ENCODE measurements around the gene SLC24A2. TPM values are rescaled to one million over a fixed set of nuclear protein-coding genes. Genes with fewer than 3 reads are reported as not detected.

Gene SLC24A2
- polyA plus RNA-seq, 12 donors, result 0.68 to 2.0 (median 1.0) TPM; not detected in 1

DNA sequence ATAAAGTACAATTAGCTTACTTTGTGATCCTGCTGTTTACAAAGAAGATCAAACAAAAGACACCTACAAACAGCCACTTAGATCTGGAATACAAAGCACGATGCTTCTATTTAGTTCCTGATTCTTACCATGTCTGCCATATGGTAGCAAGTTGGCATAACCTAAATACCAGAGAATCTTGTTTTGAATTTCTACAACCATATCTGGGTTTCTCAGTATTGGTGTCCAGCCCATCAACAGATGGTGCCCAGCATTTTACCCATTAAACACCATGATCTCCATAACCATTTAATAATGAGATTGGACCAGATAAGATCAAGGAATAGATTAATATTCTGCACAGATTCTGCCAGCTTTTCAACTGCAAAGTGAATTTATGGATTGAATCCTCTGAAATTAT is 29.8 kb downstream of the SLC24A2 start:
- no peak for DNase-seq

DNA sequence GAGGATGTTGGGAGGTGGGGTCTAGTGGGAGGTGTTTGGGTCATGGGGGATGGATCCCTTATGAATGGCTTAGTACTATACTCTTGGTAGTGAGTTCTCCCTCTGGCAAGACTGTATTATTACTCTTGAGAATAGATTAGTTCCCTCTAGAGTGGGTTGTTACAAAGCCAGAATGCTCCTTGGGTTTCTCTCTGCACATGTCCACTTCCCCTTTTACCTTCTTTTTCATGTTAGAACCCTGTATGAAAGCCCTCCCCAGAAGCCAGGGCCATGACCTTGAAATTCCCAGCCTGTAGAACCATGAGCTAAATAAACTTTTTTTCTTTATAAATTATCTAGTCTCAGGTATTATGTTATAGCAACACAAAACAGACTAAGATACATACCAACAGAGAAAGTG is 31.1 kb downstream of the SLC24A2 start:
- no peak for DNase-seq

DNA sequence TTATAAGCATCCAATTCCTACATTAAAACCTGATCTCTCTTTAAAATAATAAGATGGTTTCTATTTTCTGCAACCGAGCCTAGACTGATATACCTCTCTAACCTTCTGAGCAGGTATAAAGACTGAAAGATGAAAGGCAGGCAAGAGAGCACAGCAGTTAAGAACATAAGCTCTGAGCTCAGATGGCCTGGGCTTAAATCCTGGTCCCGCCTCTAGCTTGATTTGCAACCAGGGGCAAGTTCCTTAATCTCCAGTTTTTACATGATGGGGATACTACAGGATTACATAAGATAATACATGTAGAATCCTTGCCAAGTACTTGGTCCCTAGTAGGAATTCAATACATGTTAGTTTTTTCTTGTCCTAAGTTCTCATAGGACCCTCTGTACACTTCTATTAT is 33.9 kb downstream of the SLC24A2 start:
- no peak for DNase-seq

GRCh38 chr9:19748278-19749126 is 40.3 kb downstream of the SLC24A2 start:
- no peak for DNase-seq

DNA sequence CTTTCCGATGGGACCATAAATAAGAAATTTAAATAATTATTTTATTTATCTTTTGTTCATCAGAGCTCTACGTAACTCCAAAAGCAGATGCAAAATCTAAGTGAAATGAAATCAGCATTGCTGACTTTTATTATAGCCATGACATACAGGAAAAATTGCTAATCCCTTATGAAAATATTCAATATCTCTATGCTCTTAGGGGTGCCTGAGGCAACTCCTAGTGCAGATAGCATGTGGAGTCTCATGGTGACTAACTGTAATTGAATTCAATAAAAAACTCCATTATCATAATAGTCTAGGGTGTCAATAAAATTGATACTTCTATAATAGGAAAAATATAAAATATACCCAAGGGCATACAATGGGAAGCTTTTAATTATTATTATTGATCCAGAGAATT is 42.6 kb downstream of the SLC24A2 start:
- no peak for DNase-seq

GRCh38 chr9:19741178-19741577 is 47.7 kb downstream of the SLC24A2 start:
- no peak for DNase-seq

All from muscle of arm (tissue), 12 donors.